BE2C (cell line): Measurements from ENCODE around the gene SHC4.

Experiments
- DNase-seq: peaks from one replicate; pipeline ENCODE4 v3.0.0-alpha.2; 2020
- H3K27me3 ChIP-seq: fragments of 250-450 bp; sonication (Bioruptor Pico); 2 replicates; pipeline ENCODE4 v1.5.1; 2020; ENCODE audit warnings: mild to moderate bottlenecking
- H3K36me3 ChIP-seq: fragments of 250-450 bp; sonication (Bioruptor Pico); 2 replicates; pipeline ENCODE4 v1.5.1; 2020; ENCODE audit warnings: mild to moderate bottlenecking
- H3K4me1 ChIP-seq: fragments of 250-450 bp; sonication (Bioruptor Pico); 2 replicates; pipeline ENCODE4 v1.5.1; 2020
- H3K4me3 ChIP-seq: 2 replicates; pipeline ENCODE4 v1.5.1; 2011; ENCODE audit warnings: low read depth, low read length
- H3K9me3 ChIP-seq: fragments of 250-450 bp; sonication (Bioruptor Pico); 2 replicates; pipeline ENCODE4 v1.5.1; 2020
- TF ChIP-seq, protein P1 (sequence below): IDR thresholded peaks from 2 replicates; pipeline ENCODE4 v1.5.1; 2012; ENCODE audit warnings: mild to moderate bottlenecking, low read depth, low read length

Gene SHC4

DNA sequence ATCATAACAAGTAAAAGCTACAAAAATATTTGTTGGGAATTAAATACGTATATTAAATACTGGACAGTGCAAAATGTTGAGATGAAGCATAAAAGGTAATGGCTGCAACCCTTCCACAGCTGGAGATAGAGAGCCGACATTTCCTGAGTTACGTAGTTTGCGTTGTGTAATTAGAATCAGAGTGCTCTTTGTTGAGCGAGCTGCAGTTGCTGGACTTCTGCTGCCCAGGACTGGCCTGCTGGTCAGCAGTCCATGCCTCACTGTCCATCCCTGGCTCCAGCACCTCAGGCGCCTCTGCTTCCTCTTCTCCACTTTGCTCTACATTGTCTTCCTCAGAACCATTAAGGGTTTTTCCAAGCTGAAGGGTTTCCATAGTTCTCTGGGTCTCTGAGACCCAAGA, 28.4 kb upstream of the SHC4 start:
- DNase-seq: no peak
- H3K9me3 ChIP-seq: no peaks in the 10 kb centered on the region
- H3K4me3 ChIP-seq: no peak overlapping the region
- TF ChIP-seq, protein P1, sequence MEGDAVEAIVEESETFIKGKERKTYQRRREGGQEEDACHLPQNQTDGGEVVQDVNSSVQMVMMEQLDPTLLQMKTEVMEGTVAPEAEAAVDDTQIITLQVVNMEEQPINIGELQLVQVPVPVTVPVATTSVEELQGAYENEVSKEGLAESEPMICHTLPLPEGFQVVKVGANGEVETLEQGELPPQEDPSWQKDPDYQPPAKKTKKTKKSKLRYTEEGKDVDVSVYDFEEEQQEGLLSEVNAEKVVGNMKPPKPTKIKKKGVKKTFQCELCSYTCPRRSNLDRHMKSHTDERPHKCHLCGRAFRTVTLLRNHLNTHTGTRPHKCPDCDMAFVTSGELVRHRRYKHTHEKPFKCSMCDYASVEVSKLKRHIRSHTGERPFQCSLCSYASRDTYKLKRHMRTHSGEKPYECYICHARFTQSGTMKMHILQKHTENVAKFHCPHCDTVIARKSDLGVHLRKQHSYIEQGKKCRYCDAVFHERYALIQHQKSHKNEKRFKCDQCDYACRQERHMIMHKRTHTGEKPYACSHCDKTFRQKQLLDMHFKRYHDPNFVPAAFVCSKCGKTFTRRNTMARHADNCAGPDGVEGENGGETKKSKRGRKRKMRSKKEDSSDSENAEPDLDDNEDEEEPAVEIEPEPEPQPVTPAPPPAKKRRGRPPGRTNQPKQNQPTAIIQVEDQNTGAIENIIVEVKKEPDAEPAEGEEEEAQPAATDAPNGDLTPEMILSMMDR: no peak
- H3K36me3 ChIP-seq: peaks cover 23% of the 10 kb centered on the region
- no peaks in the 10 kb centered on the region for H3K4me1 ChIP-seq
- no peaks in the 10 kb centered on the region for H3K27me3 ChIP-seq

DNA sequence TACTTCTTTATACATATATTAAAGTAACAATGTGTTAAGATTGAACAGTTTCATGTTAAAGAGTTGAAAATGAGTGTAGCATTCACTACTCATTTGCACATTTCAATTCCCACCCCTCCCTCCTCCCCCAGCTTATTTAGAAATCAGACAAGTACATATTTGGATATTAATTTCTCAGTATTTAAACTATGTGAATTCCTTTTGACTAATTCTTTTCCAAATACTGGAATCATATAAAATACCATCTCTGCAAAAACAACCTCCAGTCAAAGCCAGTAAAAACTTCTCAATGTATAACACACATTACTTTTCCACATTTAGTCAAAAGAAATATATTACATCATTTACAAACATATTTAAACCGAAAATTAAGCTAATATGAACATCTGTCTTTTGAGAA, 25.5 kb upstream of the SHC4 start:
- Histone ChIP-seq H3K36me3 (peaks cover 13% of the 10 kb centered on the region), H3K27me3 (no peaks in the 10 kb centered on the region), H3K4me3 (no peak overlapping the region), H3K4me1 (no peaks in the 10 kb centered on the region), H3K9me3 (no peaks in the 10 kb centered on the region)
- TF ChIP-seq, protein P1: no peak
- DNase-seq: no peak

DNA sequence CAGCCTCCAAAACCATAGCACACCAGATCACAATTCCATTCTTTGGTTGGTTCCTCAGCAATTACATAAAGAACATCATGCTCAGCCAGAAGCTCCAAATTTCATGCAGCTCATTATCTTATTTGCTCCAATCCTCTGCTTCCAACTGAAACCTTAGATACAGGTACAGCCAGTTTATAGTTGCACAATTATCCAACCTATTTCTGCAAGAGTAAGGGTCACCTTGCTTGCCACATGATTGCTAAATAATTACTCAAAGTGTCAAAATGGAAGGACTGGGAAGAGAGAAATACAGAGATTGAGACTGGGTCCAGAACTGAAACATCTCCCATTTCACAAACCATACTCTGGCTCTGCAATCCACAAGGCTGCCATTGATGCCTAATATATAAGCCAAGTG, 23.4 kb upstream of the SHC4 start:
- Histone ChIP-seq H3K27me3 (no peaks in the 10 kb centered on the region), H3K9me3 (no peaks in the 10 kb centered on the region), H3K4me1 (no peaks in the 10 kb centered on the region), H3K4me3 (no peak overlapping the region), H3K36me3 (peaks cover 8% of the 10 kb centered on the region)
- TF ChIP-seq, protein P1: no peak
- no peak for DNase-seq

DNA sequence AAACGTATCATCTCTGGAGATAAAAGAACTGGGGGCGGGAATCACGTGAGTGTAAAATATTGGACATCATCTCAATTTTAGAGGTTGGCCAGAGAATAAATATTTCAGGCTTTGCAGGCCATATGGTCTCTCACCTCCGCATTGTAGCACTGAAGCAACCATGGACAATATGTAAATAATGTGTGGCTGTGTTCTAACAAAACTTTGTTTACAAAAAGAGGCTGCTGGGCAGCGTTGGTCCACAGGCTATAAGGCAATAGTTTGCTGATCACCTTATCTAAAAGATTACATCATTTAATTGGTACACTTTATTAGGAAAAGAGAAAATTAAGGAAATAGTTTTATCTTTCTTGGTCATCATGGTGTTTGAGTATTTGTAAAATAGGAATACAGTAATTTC, 22.5 kb upstream of the SHC4 start:
- Histone ChIP-seq H3K4me1 (no peaks in the 10 kb centered on the region), H3K36me3 (peaks cover 1% of the 10 kb centered on the region; the same call in 1 of the 2 replicates), H3K4me3 (no peak overlapping the region), H3K9me3 (no peaks in the 10 kb centered on the region), H3K27me3 (no peaks in the 10 kb centered on the region)
- DNase-seq: no peak
- TF ChIP-seq, protein P1: no peak

DNA sequence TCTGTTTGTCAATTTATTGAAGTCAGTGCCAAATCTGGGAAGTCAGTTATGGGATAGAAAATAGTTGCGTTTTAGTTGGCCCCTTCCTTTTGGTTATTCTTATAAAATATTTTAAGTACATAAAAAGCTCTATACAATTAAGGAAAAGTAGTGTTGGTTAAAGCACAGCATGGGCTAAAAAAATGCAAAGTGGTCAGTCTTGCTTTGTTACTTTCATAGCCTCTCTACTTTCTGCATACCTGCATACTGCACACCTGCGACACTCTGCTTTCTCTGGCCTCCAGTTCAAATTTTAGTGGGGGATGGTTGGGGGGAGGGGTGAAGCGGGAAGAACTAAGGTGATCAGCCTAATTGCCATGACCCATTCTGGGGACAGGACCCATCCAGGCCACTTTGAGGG, 21.8 kb upstream of the SHC4 start:
- no peak overlapping the region for H3K4me3 ChIP-seq
- DNase-seq: no peak
- H3K4me1 ChIP-seq: no peaks in the 10 kb centered on the region
- H3K36me3 ChIP-seq: no peaks in the 10 kb centered on the region
- no peaks in the 10 kb centered on the region for H3K27me3 ChIP-seq
- TF ChIP-seq, protein P1: no peak
- H3K9me3 ChIP-seq: no peaks in the 10 kb centered on the region

DNA sequence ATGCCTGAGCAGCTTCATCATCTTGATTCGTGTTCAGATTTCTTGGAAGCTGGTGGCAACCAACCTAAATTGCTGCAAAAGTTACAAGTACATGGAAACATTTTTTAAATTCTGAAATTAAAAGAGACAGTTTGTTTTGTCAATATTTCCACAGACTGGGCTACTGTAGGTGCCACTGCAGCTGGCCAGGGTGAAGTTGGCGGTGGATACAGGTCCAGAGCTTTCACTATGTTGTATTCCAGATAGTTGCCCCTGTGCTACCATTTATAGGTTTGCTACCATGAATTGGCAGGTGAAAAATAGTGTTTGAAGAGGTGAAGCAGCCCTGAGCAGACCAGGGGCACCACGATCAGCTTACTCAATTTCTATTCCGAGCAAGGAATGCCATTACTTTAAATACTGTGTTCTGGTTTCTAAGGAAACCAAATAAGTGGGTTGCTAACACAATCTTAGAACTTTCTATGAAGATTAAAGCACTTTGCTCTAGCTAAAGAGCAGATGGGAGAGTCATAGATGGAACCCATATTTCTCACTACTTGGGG, 21.2 kb upstream of the SHC4 start:
- TF ChIP-seq, protein P1: no peak
- no peak for DNase-seq
- H3K4me3 ChIP-seq: no peak overlapping the region
- no peaks in the 10 kb centered on the region for H3K27me3 ChIP-seq
- no peaks in the 10 kb centered on the region for H3K36me3 ChIP-seq
- H3K9me3 ChIP-seq: no peaks in the 10 kb centered on the region
- H3K4me1 ChIP-seq: no peaks in the 10 kb centered on the region
